K562 (cell line): ENCODE data around the gene YBX3. TPM values are rescaled to one million over a fixed set of nuclear protein-coding genes. Genes with fewer than 3 reads are reported as not detected.

Experiments used
- ATAC-seq: fragments of 200-7000 bp; cut with Tn5 transposase; 3 replicates; pipeline ENCODE4 v1.9.1; 2020; ENCODE audit warnings: moderate library complexity
- BruUV-seq: library from RNA; stranded (reverse); fragments of 400-500 nt; replicated peaks from 2 replicates; lab custom pipeline; 2021; lab: Mats Ljungman, UMichigan
- CTCF ChIA-PET: fragments of 300-600 bp; formaldehyde crosslinking; extraction: SDS; loops from one replicate; lab custom pipeline; 2021; ENCODE audit warnings: low intra/inter-chr PET ratio; lab: Yijun Ruan, JAX
- POLR2A ChIA-PET: fragments of 300-600, 350-650 bp; sonication (Branson Sonifier 250); formaldehyde crosslinking; extraction: SDS; loops from one replicate; lab custom pipeline; 2021; ENCODE audit warnings: antibody characterized with exemption, inconsistent platforms; lab: Yijun Ruan, JAX
- DNase-seq, 4 experiments: peaks; one replicate each; pipeline versions ENCODE4 v3.0.0 to v3.0.0-alpha.2; 2011 to 2018; ENCODE audit warnings: low spot score in 3 of 4, mixed read lengths in 3 of 4; ENCODE audit errors: extremely low read depth in 1 of 4
- FAIRE-seq: peaks from 2 replicates; lab custom pipeline; 2011; peaks lifted over from hg19 to GRCh38; lab: Jason Lieb, UNC
- H2AFZ ChIP-seq: 2 replicates; pipeline ENCODE4 v1.6.0; 2011; ENCODE audit warnings: low read depth, low read length, control low read depth, inconsistent platforms
- H3K27ac ChIP-seq: fragments of 200-600 bp; 3 replicates; pipeline ENCODE4 v1.8.0; 2011; ENCODE audit warnings: low read depth, mild to moderate bottlenecking, control low read depth, inconsistent platforms, low read length, moderate library complexity, mixed read lengths; ENCODE audit errors: extremely low read depth
- H3K27me3 ChIP-seq, 2 experiments: fragments of 300-600 bp in 1 of 2; 2 replicates in 1 of 2; 3 replicates in 1 of 2; pipeline versions ENCODE4 v1.6.0 to v1.8.0; 2011; ENCODE audit warnings: inconsistent platforms in 2 of 2, low read length in 2 of 2, mild to moderate bottlenecking in 1 of 2, mixed read lengths in 1 of 2, moderate library complexity in 1 of 2; ENCODE audit not compliant: control insufficient read depth in 2 of 2, insufficient read depth in 2 of 2
- H3K36me3 ChIP-seq: fragments of 300-600 bp; 3 replicates; pipeline ENCODE4 v1.8.0; 2011; ENCODE audit warnings: mild to moderate bottlenecking, low read length, inconsistent platforms; ENCODE audit not compliant: control insufficient read depth, insufficient read depth
- H3K4me1 ChIP-seq, 2 experiments: fragments of 200-600 bp in 1 of 2; replicated peaks in 1 of 2; 2 replicates in 1 of 2; 3 replicates in 1 of 2; pipeline versions ENCODE4 v1.5.1 to v1.8.0; 2011; ENCODE audit warnings: inconsistent platforms in 2 of 2, low read length in 2 of 2, mild to moderate bottlenecking in 1 of 2, mixed read lengths in 1 of 2, moderate library complexity in 1 of 2; ENCODE audit not compliant: control insufficient read depth in 2 of 2, insufficient read depth in 2 of 2
- H3K4me2 ChIP-seq: 2 replicates; pipeline ENCODE4 v1.6.1; 2011; ENCODE audit warnings: low read length, control low read depth, inconsistent platforms, mixed read lengths; ENCODE audit not compliant: insufficient read depth
- H3K4me3 ChIP-seq: fragments of 200-600 bp; sonication (generic), shearing (Covaris generic); 2 replicates; pipeline ENCODE4 v1.5.1; 2016; ENCODE audit warnings: control low read depth, inconsistent platforms
- H3K79me2 ChIP-seq: fragments of 200-600 bp; 3 replicates; pipeline ENCODE4 v1.8.0; 2011; ENCODE audit warnings: low read length, inconsistent platforms; ENCODE audit not compliant: control insufficient read depth, insufficient read depth
- H3K9ac ChIP-seq, 2 experiments: 2 replicates each; pipeline versions ENCODE4 v1.6.0 to v1.6.1; 2011; ENCODE audit warnings: low read depth in 2 of 2, low read length in 2 of 2, control low read depth in 1 of 2, inconsistent platforms in 1 of 2, mild to moderate bottlenecking in 1 of 2, mixed read lengths in 1 of 2; ENCODE audit not compliant: insufficient read depth in 1 of 2
- H3K9me1 ChIP-seq: one replicate; pipeline ENCODE4 v1.6.0; 2011; ENCODE audit warnings: inconsistent platforms, mild to moderate bottlenecking, low read length, moderate library complexity; ENCODE audit not compliant: control insufficient read depth, insufficient read depth
- H3K9me3 ChIP-seq: replicated peaks from 2 replicates; pipeline ENCODE4 v1.5.1; 2011; ENCODE audit warnings: low read depth, low read length, inconsistent platforms; ENCODE audit not compliant: control insufficient read depth, insufficient read depth
- H4K20me1 ChIP-seq: replicated peaks from 2 replicates; pipeline ENCODE4 v1.6.1; 2011; ENCODE audit warnings: low read length, inconsistent platforms, mixed read lengths; ENCODE audit not compliant: control insufficient read depth, insufficient read depth
- ARHGAP35 ChIP-seq: fragments of 450-650 bp; IDR thresholded peaks from 2 replicates; pipeline ENCODE4 v1.6.1; 2018; ENCODE audit not compliant: partially characterized antibody
- ATF1 ChIP-seq, 2 experiments: fragments of 450-650 bp in 1 of 2; IDR thresholded peaks; 2 replicates each; pipeline ENCODE4 v1.6.1; 2016; ENCODE audit warnings: missing compliant biosample characterization in 1 of 2, missing genetic modification characterization in 1 of 2
- CBX1 ChIP-seq: sonication (generic); IDR thresholded peaks from 2 replicates; pipeline ENCODE4 v1.6.1; 2016; ENCODE audit warnings: antibody characterized with exemption, low read depth, mild to moderate bottlenecking
- CSDE1 ChIP-seq, 2 experiments: fragments of 450-650 bp; IDR thresholded peaks; 2 replicates each; pipeline ENCODE4 v1.6.1; 2016; ENCODE audit warnings: mild to moderate bottlenecking in 1 of 2
- FOXJ2 ChIP-seq: fragments of 200-800 bp; sonication (Bioruptor generic); IDR thresholded peaks from 2 replicates; pipeline ENCODE4 v1.6.1; 2016; ENCODE audit warnings: missing genetic modification characterization, missing compliant biosample characterization
- JUN ChIP-seq, 2 experiments: sonication (generic) in 1 of 2; formaldehyde crosslinking in 1 of 2; IDR thresholded peaks; 2 replicates each; pipeline versions ENCODE4 v1.6.1 to v1.8.0; 2012 to 2022; ENCODE audit warnings: borderline replicate concordance in 2 of 2, mild to moderate bottlenecking in 2 of 2, improper control_type of control experiment in 1 of 2, low read depth in 1 of 2, low read length in 1 of 2, missing genetic modification reagents in 1 of 2
- MTA3 ChIP-seq: fragments of 450-650 bp; formaldehyde crosslinking; IDR thresholded peaks from 2 replicates; pipeline ENCODE4 v1.6.1; 2017; ENCODE audit warnings: mild to moderate bottlenecking, borderline replicate concordance
- RB1 ChIP-seq: fragments of 450-650 bp; IDR thresholded peaks from 2 replicates; pipeline ENCODE4 v1.6.1; 2017; ENCODE audit warnings: low read depth, mild to moderate bottlenecking
- RBM14 ChIP-seq: fragments of 200-400 bp; formaldehyde crosslinking; IDR thresholded peaks from 2 replicates; pipeline ENCODE4 v1.6.1; 2018; ENCODE audit warnings: low read depth, mild to moderate bottlenecking, low read length, moderate library complexity, borderline replicate concordance; ENCODE audit not compliant: insufficient read depth
- SETDB1 ChIP-seq: IDR thresholded peaks from one replicate; pipeline ENCODE4 v1.6.1; 2012; ENCODE audit warnings: low read length, control low read depth, inconsistent platforms
- SIRT6 ChIP-seq: IDR thresholded peaks from one replicate; pipeline ENCODE4 v1.6.1; 2012; ENCODE audit warnings: low read depth, mild to moderate bottlenecking, control low read depth, inconsistent platforms, low read length, moderate library complexity
- TCF3 ChIP-seq: sonication (generic); formaldehyde crosslinking; IDR thresholded peaks from 2 replicates; pipeline ENCODE4 v1.4.0; 2020; ENCODE audit warnings: mild to moderate bottlenecking, missing genetic modification reagents
- TOE1 ChIP-seq, 2 experiments: fragments of 450-650 bp in 1 of 2; sonication (generic) in 1 of 2; formaldehyde crosslinking in 1 of 2; IDR thresholded peaks; 2 replicates each; pipeline versions ENCODE4 v1.7.1 to v1.8.0; 2016 to 2022; ENCODE audit warnings: borderline replicate concordance in 2 of 2, mild to moderate bottlenecking in 2 of 2, antibody characterized with exemption in 1 of 2, inconsistent platforms in 1 of 2, low read depth in 1 of 2, missing genetic modification reagents in 1 of 2, moderate library complexity in 1 of 2
- ZEB2 ChIP-seq: fragments of 450-650 bp; IDR thresholded peaks from 2 replicates; pipeline ENCODE4 v1.6.1; 2016
- ZKSCAN3 ChIP-seq: fragments of 250-450 bp; sonication (Bioruptor Pico); IDR thresholded peaks from 2 replicates; pipeline ENCODE4 v1.4.0; 2020
- ZNF140 ChIP-seq: fragments of 250-450 bp; sonication (Bioruptor Pico); IDR thresholded peaks from 2 replicates; pipeline ENCODE4 v1.8.0; 2021; ENCODE audit warnings: moderate library complexity, mild to moderate bottlenecking, inconsistent platforms
- ZNF174 ChIP-seq: fragments of 250-450 bp; sonication (Bioruptor Pico); IDR thresholded peaks from 2 replicates; pipeline ENCODE4 v1.4.0; 2020; ENCODE audit warnings: mild to moderate bottlenecking
- WGBS: fragments of 100-300 bp; shearing (Covaris generic); methylation state at CpG from one replicate; pipeline ENCODE4 v1.1.6; 2016; ENCODE audit warnings: low coverage, mixed read lengths; ENCODE audit not compliant: insufficient coverage; ENCODE audit errors: missing lambda C conversion rate; 5-methylcytosine and 5-hydroxymethylcytosine counted together
- in situ Hi-C: fragments of 300-500 bp; cut with MboI; formaldehyde crosslinking; loops from 4 replicates; pipeline ENCODE4 v1.15.0; 2018; ENCODE audit warnings: inconsistent platforms, mixed read lengths
- intact Hi-C: fragments of 100-400 bp; cut with micrococcal nuclease; formaldehyde crosslinking; loops from 2 replicates; pipeline ENCODE4 v1.14.2; 2022
- polyA plus RNA-seq, 8 experiments: library from polyadenylated mRNA; depleted of rRNA in 4 of 8; stranded (reverse) in 5 of 8; unstranded in 3 of 8; fragments of >200 nt; fragmentation: Nextera tagmentation in 2 of 8; fragmentation: Illumina TruSeq in 1 of 8; extraction: Ambion mirVana in 2 of 8; extraction: Trizol in 1 of 8; gene quantifications; 2 replicates each; pipeline versions ENCODE4 v1.2.1 to v1.2.3, GENCODE V29; 2011 to 2014; ENCODE audit warnings: inconsistent platforms in 1 of 8, missing spikeins in 1 of 8
- total RNA-seq, 7 experiments: library from RNA; depleted of rRNA in 6 of 7; stranded (reverse); fragments of >200 nt in 6 of 7; fragmentation: Illumina TruSeq in 2 of 7; extraction: Trizol in 2 of 7; gene quantifications; 2 replicates each; pipeline versions ENCODE4 v1.2.1 to v1.2.3, GENCODE V29; 2011 to 2021; ENCODE audit warnings: low replicate concordance in 1 of 7
- TF ChIP-seq, protein P1 (sequence below): fragments of 450-650 bp; formaldehyde crosslinking; IDR thresholded peaks from 2 replicates; pipeline ENCODE4 v1.4.0; 2022; ENCODE audit warnings: mild to moderate bottlenecking, moderate library complexity
- TF ChIP-seq, protein P2 (sequence below): fragments of 250-450 bp; sonication (Bioruptor Pico); IDR thresholded peaks from 2 replicates; pipeline ENCODE4 v1.8.0; 2022; ENCODE audit warnings: inconsistent platforms, mild to moderate bottlenecking, moderate library complexity, borderline replicate concordance
- TF ChIP-seq, protein P3 (sequence below): sonication (generic); formaldehyde crosslinking; IDR thresholded peaks from 2 replicates; pipeline ENCODE4 v1.8.1; 2022; ENCODE audit warnings: missing genetic modification reagents

Gene YBX3
- total and polyA plus RNA-seq, 9 of the 15 experiments (the other 6 are each of a cell fraction or from before 2014, with no cell fraction given) = 47.0 to 239 (median 81.5) TPM

DNA sequence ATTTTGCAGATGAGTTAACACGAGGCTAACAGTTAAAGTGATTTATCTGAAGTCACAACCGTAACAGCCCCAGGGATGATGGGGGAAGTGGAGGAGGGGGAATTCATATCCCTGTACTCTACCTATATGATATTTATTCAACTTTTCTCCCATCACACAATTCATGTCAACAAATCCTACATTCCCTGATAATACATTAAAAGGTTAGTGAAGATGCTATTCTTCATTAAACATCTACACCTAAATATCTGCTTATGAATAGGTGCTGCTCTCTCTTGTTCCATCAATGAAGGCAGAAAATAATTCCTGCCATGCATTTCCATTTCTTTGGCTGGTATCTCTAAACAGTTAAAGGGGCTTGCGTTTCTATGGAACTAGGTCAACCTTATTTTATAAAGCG is 6.8 kb downstream of the YBX3 start (continued):
- TF ChIP-seq RBM14 (no peak), SIRT6 (no peak), ZNF140 (CRISPR knock-in tag) (no peak)
- TF ChIP-seq, protein P1, sequence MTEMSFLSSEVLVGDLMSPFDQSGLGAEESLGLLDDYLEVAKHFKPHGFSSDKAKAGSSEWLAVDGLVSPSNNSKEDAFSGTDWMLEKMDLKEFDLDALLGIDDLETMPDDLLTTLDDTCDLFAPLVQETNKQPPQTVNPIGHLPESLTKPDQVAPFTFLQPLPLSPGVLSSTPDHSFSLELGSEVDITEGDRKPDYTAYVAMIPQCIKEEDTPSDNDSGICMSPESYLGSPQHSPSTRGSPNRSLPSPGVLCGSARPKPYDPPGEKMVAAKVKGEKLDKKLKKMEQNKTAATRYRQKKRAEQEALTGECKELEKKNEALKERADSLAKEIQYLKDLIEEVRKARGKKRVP (CRISPR knock-in tag) = no peak

DNA sequence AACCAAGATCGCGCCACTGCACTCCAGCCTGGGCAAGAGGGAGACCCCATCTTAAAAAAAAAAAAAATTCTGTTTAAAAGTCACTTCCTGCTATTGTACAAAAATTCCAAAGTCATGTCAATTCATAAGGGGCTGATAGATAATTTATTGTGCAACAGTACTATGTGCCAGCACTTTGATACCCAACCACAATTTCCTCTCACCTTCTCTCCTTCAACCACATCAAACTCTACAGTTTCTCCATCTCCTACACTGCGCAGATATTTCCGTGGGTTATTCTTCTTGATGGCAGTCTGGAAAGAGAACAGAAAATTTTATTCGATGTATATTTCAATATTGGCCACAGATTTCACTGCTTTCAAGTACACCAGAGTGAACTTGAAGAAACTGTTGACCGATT is 7.6 kb downstream of the YBX3 start:
- H3K4me3 ChIP-seq = no peak overlapping the region
- H3K36me3 ChIP-seq = peaks cover 87% of the 10 kb centered on the region
- no peak overlapping the region for H3K4me2 ChIP-seq
- no peaks in the 10 kb centered on the region for H4K20me1 ChIP-seq
- no peak overlapping the region for H3K9ac ChIP-seq
- in situ Hi-C loops = no loop called here
- intact Hi-C loops = no loop called here
- no peaks in the 10 kb centered on the region for H3K4me1 ChIP-seq
- DNase-seq (no peak), ATAC-seq (no peak), FAIRE-seq (no peak)
- peaks cover 46% of the 10 kb centered on the region for H3K79me2 ChIP-seq
- H3K27me3 ChIP-seq = no peaks in the 10 kb centered on the region
- WGBS = 95% methylated on average over 4 of the region's 6 CpGs
- H3K9me3 ChIP-seq = no peaks in the 10 kb centered on the region
- H3K9me1 ChIP-seq = no peaks in the 10 kb centered on the region
- no peak overlapping the region for H3K27ac ChIP-seq
- H2AFZ ChIP-seq = no peak overlapping the region
- POLR2A ChIA-PET = no interaction called here
- CTCF ChIA-PET = no interaction called here
- no TSS peak for BruUV-seq
- TF ChIP-seq CSDE1 (IDR thresholded peaks at IDR 0.05) (no peak), ARHGAP35 (no peak), CBX1 (no peak), FOXJ2 (tag) (no peak), TCF3 (CRISPR knock-in tag) (no peak), ZNF174 (CRISPR knock-in tag) (no peak), MTA3 (no peak), ZEB2 (no peak), TOE1 (IDR thresholded peaks at IDR 0.05; ENCODE audit: borderline replicate concordance) (no peak), TOE1 (CRISPR knock-in tag; IDR thresholded peaks at IDR 0.05; ENCODE audit: borderline replicate concordance, low read depth) (no peak), JUN (IDR thresholded peaks at IDR 0.05; ENCODE audit: borderline replicate concordance, low read depth, low read length) (no peak), JUN (CRISPR knock-in tag; IDR thresholded peaks at IDR 0.05; ENCODE audit: borderline replicate concordance) (no peak), RB1 (no peak), ATF1 (CRISPR knock-in tag; IDR thresholded peaks at IDR 0.05) (no peak), ATF1 (tag; IDR thresholded peaks at IDR 0.05) (no peak), ZKSCAN3 (CRISPR knock-in tag) (no peak), SETDB1 (no peak)
- TF ChIP-seq, protein P2, sequence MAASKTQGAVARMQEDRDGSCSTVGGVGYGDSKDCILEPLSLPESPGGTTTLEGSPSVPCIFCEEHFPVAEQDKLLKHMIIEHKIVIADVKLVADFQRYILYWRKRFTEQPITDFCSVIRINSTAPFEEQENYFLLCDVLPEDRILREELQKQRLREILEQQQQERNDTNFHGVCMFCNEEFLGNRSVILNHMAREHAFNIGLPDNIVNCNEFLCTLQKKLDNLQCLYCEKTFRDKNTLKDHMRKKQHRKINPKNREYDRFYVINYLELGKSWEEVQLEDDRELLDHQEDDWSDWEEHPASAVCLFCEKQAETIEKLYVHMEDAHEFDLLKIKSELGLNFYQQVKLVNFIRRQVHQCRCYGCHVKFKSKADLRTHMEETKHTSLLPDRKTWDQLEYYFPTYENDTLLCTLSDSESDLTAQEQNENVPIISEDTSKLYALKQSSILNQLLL (CRISPR knock-in tag) = no peak
- TF ChIP-seq, protein P3, sequence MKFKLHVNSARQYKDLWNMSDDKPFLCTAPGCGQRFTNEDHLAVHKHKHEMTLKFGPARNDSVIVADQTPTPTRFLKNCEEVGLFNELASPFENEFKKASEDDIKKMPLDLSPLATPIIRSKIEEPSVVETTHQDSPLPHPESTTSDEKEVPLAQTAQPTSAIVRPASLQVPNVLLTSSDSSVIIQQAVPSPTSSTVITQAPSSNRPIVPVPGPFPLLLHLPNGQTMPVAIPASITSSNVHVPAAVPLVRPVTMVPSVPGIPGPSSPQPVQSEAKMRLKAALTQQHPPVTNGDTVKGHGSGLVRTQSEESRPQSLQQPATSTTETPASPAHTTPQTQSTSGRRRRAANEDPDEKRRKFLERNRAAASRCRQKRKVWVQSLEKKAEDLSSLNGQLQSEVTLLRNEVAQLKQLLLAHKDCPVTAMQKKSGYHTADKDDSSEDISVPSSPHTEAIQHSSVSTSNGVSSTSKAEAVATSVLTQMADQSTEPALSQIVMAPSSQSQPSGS (CRISPR knock-in tag) = no peak
